K562 (cell line): ENCODE measurements around the gene ZFP92. TPM values are rescaled to one million over a fixed set of nuclear protein-coding genes. Genes with fewer than 3 reads are reported as not detected.

Experiments used
- ATAC-seq: fragments of 200-7000 bp; cut with Tn5 transposase; 3 replicates; pipeline ENCODE4 v1.9.1; 2020; ENCODE audit warnings: moderate library complexity
- BruUV-seq: library from RNA; stranded (reverse); fragments of 400-500 nt; replicated peaks from 2 replicates; lab custom pipeline; 2021; lab: Mats Ljungman, UMichigan
- CTCF ChIA-PET: fragments of 300-600 bp; formaldehyde crosslinking; extraction: SDS; loops from one replicate; lab custom pipeline; 2021; ENCODE audit warnings: low intra/inter-chr PET ratio; lab: Yijun Ruan, JAX
- POLR2A ChIA-PET: fragments of 300-600, 350-650 bp; sonication (Branson Sonifier 250); formaldehyde crosslinking; extraction: SDS; loops from one replicate; lab custom pipeline; 2021; ENCODE audit warnings: antibody characterized with exemption, inconsistent platforms; lab: Yijun Ruan, JAX
- DNase-seq, 4 experiments: peaks; one replicate each; pipeline versions ENCODE4 v3.0.0 to v3.0.0-alpha.2; 2011 to 2018; ENCODE audit warnings: low spot score in 3 of 4, mixed read lengths in 3 of 4; ENCODE audit errors: extremely low read depth in 1 of 4
- FAIRE-seq: peaks from 2 replicates; lab custom pipeline; 2011; peaks lifted over from hg19 to GRCh38; lab: Jason Lieb, UNC
- H2AFZ ChIP-seq: 2 replicates; pipeline ENCODE4 v1.6.0; 2011; ENCODE audit warnings: low read depth, low read length, control low read depth, inconsistent platforms
- H3K27ac ChIP-seq: fragments of 200-600 bp; 3 replicates; pipeline ENCODE4 v1.8.0; 2011; ENCODE audit warnings: low read depth, mild to moderate bottlenecking, control low read depth, inconsistent platforms, low read length, moderate library complexity, mixed read lengths; ENCODE audit errors: extremely low read depth
- H3K27me3 ChIP-seq, 2 experiments: fragments of 300-600 bp in 1 of 2; 2 replicates in 1 of 2; 3 replicates in 1 of 2; pipeline versions ENCODE4 v1.6.0 to v1.8.0; 2011; ENCODE audit warnings: inconsistent platforms in 2 of 2, low read length in 2 of 2, mild to moderate bottlenecking in 1 of 2, mixed read lengths in 1 of 2, moderate library complexity in 1 of 2; ENCODE audit not compliant: control insufficient read depth in 2 of 2, insufficient read depth in 2 of 2
- H3K36me3 ChIP-seq: fragments of 300-600 bp; 3 replicates; pipeline ENCODE4 v1.8.0; 2011; ENCODE audit warnings: mild to moderate bottlenecking, low read length, inconsistent platforms; ENCODE audit not compliant: control insufficient read depth, insufficient read depth
- H3K4me1 ChIP-seq, 2 experiments: fragments of 200-600 bp in 1 of 2; replicated peaks in 1 of 2; 2 replicates in 1 of 2; 3 replicates in 1 of 2; pipeline versions ENCODE4 v1.5.1 to v1.8.0; 2011; ENCODE audit warnings: inconsistent platforms in 2 of 2, low read length in 2 of 2, mild to moderate bottlenecking in 1 of 2, mixed read lengths in 1 of 2, moderate library complexity in 1 of 2; ENCODE audit not compliant: control insufficient read depth in 2 of 2, insufficient read depth in 2 of 2
- H3K4me2 ChIP-seq: 2 replicates; pipeline ENCODE4 v1.6.1; 2011; ENCODE audit warnings: low read length, control low read depth, inconsistent platforms, mixed read lengths; ENCODE audit not compliant: insufficient read depth
- H3K4me3 ChIP-seq: fragments of 200-600 bp; sonication (generic), shearing (Covaris generic); 2 replicates; pipeline ENCODE4 v1.5.1; 2016; ENCODE audit warnings: control low read depth, inconsistent platforms
- H3K79me2 ChIP-seq: fragments of 200-600 bp; 3 replicates; pipeline ENCODE4 v1.8.0; 2011; ENCODE audit warnings: low read length, inconsistent platforms; ENCODE audit not compliant: control insufficient read depth, insufficient read depth
- H3K9ac ChIP-seq, 2 experiments: 2 replicates each; pipeline versions ENCODE4 v1.6.0 to v1.6.1; 2011; ENCODE audit warnings: low read depth in 2 of 2, low read length in 2 of 2, control low read depth in 1 of 2, inconsistent platforms in 1 of 2, mild to moderate bottlenecking in 1 of 2, mixed read lengths in 1 of 2; ENCODE audit not compliant: insufficient read depth in 1 of 2
- H3K9me1 ChIP-seq: one replicate; pipeline ENCODE4 v1.6.0; 2011; ENCODE audit warnings: inconsistent platforms, mild to moderate bottlenecking, low read length, moderate library complexity; ENCODE audit not compliant: control insufficient read depth, insufficient read depth
- H3K9me3 ChIP-seq: replicated peaks from 2 replicates; pipeline ENCODE4 v1.5.1; 2011; ENCODE audit warnings: low read depth, low read length, inconsistent platforms; ENCODE audit not compliant: control insufficient read depth, insufficient read depth
- H4K20me1 ChIP-seq: replicated peaks from 2 replicates; pipeline ENCODE4 v1.6.1; 2011; ENCODE audit warnings: low read length, inconsistent platforms, mixed read lengths; ENCODE audit not compliant: control insufficient read depth, insufficient read depth
- FOXJ3 ChIP-seq: sonication (generic); formaldehyde crosslinking; IDR thresholded peaks from 2 replicates; pipeline ENCODE4 v1.4.0; 2020; ENCODE audit warnings: mild to moderate bottlenecking, missing genetic modification reagents
- HEY1 ChIP-seq: fragments of 250-450 bp; sonication (Bioruptor Pico); IDR thresholded peaks from 2 replicates; pipeline ENCODE4 v1.5.0; 2020; ENCODE audit warnings: mild to moderate bottlenecking, moderate library complexity, borderline replicate concordance
- RFX1 ChIP-seq: fragments of 450-650 bp; IDR thresholded peaks from 2 replicates; pipeline ENCODE4 v1.6.1; 2016; ENCODE audit warnings: mild to moderate bottlenecking, moderate library complexity
- SIRT6 ChIP-seq: IDR thresholded peaks from one replicate; pipeline ENCODE4 v1.6.1; 2012; ENCODE audit warnings: low read depth, mild to moderate bottlenecking, control low read depth, inconsistent platforms, low read length, moderate library complexity
- TSHZ1 ChIP-seq: fragments of 250-450 bp; sonication (Bioruptor Pico); IDR thresholded peaks from 2 replicates; pipeline ENCODE4 v1.4.0; 2020; ENCODE audit warnings: mild to moderate bottlenecking, moderate library complexity
- ZNF316 ChIP-seq: fragments of 450-650 bp; IDR thresholded peaks from 2 replicates; pipeline ENCODE4 v1.6.1; 2016
- WGBS: fragments of 100-300 bp; shearing (Covaris generic); methylation state at CpG from one replicate; pipeline ENCODE4 v1.1.6; 2016; ENCODE audit warnings: low coverage, mixed read lengths; ENCODE audit not compliant: insufficient coverage; ENCODE audit errors: missing lambda C conversion rate; 5-methylcytosine and 5-hydroxymethylcytosine counted together
- in situ Hi-C: fragments of 300-500 bp; cut with MboI; formaldehyde crosslinking; loops from 4 replicates; pipeline ENCODE4 v1.15.0; 2018; ENCODE audit warnings: inconsistent platforms, mixed read lengths
- intact Hi-C: fragments of 100-400 bp; cut with micrococcal nuclease; formaldehyde crosslinking; loops from 2 replicates; pipeline ENCODE4 v1.14.2; 2022
- polyA plus RNA-seq, 8 experiments: library from polyadenylated mRNA; depleted of rRNA in 4 of 8; stranded (reverse) in 5 of 8; unstranded in 3 of 8; fragments of >200 nt; fragmentation: Nextera tagmentation in 2 of 8; fragmentation: Illumina TruSeq in 1 of 8; extraction: Ambion mirVana in 2 of 8; extraction: Trizol in 1 of 8; gene quantifications; 2 replicates each; pipeline versions ENCODE4 v1.2.1 to v1.2.3, GENCODE V29; 2011 to 2014; ENCODE audit warnings: inconsistent platforms in 1 of 8, missing spikeins in 1 of 8
- total RNA-seq, 7 experiments: library from RNA; depleted of rRNA in 6 of 7; stranded (reverse); fragments of >200 nt in 6 of 7; fragmentation: Illumina TruSeq in 2 of 7; extraction: Trizol in 2 of 7; gene quantifications; 2 replicates each; pipeline versions ENCODE4 v1.2.1 to v1.2.3, GENCODE V29; 2011 to 2021; ENCODE audit warnings: low replicate concordance in 1 of 7
- TF ChIP-seq, protein P1 (sequence below), 2 experiments: IDR thresholded peaks; 2 replicates each; pipeline ENCODE4 v1.6.1; 2011; ENCODE audit warnings: borderline replicate concordance in 1 of 2, control low read depth in 1 of 2, low read depth in 1 of 2, low read length in 1 of 2, mild to moderate bottlenecking in 1 of 2, mixed read lengths in 1 of 2, moderate library complexity in 1 of 2; ENCODE audit not compliant: insufficient read depth in 1 of 2, insufficient read length in 1 of 2, poor library complexity in 1 of 2, severe bottlenecking in 1 of 2; ENCODE audit errors: extremely low read depth in 1 of 2
- TF ChIP-seq, protein P2 (sequence below): fragments of 450-650 bp; IDR thresholded peaks from 2 replicates; pipeline ENCODE4 v1.6.1; 2017; ENCODE audit warnings: antibody characterized with exemption, mild to moderate bottlenecking

ZFP92 gene
- total and polyA plus RNA-seq, 9 of the 15 experiments (the other 6 are each of a cell fraction or from before 2014, with no cell fraction given): 0.32 to 3.3 (median 1.8) TPM

GRCh38 chrX:153400146-153401132 is 10.8 kb upstream of the ZFP92 start (continued):
- TF ChIP-seq FOXJ3: no peak
- TF ChIP-seq SIRT6: no peak

DNA sequence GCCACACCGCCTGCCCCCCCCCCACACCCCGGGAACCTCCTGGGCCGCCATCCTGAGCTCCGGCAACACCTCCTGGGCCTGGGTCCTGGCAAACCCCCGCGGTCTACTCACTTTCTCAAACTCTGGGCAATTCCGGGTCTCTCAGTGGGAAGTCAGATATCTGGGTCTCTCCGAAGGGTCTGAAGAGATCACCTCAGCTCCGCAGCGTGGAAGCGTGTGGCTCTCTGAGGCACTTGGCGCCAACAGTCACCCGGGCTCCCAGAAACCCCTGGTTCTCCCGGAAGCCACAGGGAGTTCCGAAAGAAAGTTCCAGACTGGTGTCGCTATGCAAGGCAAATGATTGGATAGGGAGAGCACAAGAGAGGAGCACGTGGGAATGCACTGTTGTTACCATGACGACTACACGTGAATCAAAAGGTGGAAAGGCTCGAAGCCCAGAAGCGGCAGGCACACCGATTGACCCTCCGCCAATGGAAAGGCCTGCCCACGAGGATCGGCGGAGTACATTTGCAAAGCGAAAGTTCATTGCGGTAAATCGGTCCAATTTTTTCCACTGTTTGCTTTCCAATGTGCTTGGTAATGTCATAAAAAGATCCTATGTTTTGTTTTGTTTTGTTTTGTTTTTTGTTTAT is 10.0 kb upstream of the ZFP92 start, which contains the start of gene PNMA6E:
Gene PNMA6E, minus strand, starts transcription at position 218 of the 632 bp plus-strand sequence. CDS start 2,501 bp downstream, outside the sequence.
- ChIA-PET CTCF (no interaction called here), POLR2A (no interaction called here)
- no peaks in the 10 kb centered on the region for H3K9me3 ChIP-seq
- H2AFZ ChIP-seq: peak within 1 kb of the TSS; percentile 74
- intact Hi-C loops (loop anchor here (5.0 kb wide), 1 partner anchor 36 kb away; no protein-coding TSS in a partner anchor), in situ Hi-C loops (no loop called here)
- no peak for ATAC-seq
- peaks cover 4 to 17% of the 10 kb centered on the region in 2 experiments; a peak in 3 of 5 replicates for H3K4me1 ChIP-seq
- no peak within 1 kb of the TSS for H3K27ac ChIP-seq
- H3K9me1 ChIP-seq: no peaks in the 10 kb centered on the region
- no peaks in the 10 kb centered on the region for H4K20me1 ChIP-seq
- no peak for FAIRE-seq
- no peaks in the 10 kb centered on the region for H3K79me2 ChIP-seq
- H3K36me3 ChIP-seq: no peaks in the 10 kb centered on the region
- 85% methylated on average over 15 of the region's 29 CpGs for WGBS
- H3K9ac ChIP-seq: peak within 1 kb of the TSS in 1 of 2 experiments; percentile 35; a peak in 1 of 4 replicates
- H3K4me2 ChIP-seq: peak within 1 kb of the TSS; percentile 41; the same call in 1 of the 2 replicates
- DNase-seq: no peak
- peaks cover 0 to 14% of the 10 kb centered on the region in 2 experiments; a peak in 2 of 5 replicates for H3K27me3 ChIP-seq
- BruUV-seq: no TSS peak
- H3K4me3 ChIP-seq: no peak within 1 kb of the TSS
- TF ChIP-seq TSHZ1 (CRISPR knock-in tag) (no peak), RFX1 (peak; percentile 72), HEY1 (no peak), ZNF316 (no peak)
- TF ChIP-seq, protein P1, sequence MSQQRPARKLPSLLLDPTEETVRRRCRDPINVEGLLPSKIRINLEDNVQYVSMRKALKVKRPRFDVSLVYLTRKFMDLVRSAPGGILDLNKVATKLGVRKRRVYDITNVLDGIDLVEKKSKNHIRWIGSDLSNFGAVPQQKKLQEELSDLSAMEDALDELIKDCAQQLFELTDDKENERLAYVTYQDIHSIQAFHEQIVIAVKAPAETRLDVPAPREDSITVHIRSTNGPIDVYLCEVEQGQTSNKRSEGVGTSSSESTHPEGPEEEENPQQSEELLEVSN (IDR thresholded peaks at IDR 0.05; ENCODE audit: borderline replicate concordance in 1 of 2, extremely low read depth in 1 of 2, insufficient read depth in 1 of 2, insufficient read length in 1 of 2, low read depth in 1 of 2, low read length in 1 of 2, poor library complexity in 1 of 2, severe bottlenecking in 1 of 2): peak in 1 of 2 experiments; percentile 31
- TF ChIP-seq, protein P2, sequence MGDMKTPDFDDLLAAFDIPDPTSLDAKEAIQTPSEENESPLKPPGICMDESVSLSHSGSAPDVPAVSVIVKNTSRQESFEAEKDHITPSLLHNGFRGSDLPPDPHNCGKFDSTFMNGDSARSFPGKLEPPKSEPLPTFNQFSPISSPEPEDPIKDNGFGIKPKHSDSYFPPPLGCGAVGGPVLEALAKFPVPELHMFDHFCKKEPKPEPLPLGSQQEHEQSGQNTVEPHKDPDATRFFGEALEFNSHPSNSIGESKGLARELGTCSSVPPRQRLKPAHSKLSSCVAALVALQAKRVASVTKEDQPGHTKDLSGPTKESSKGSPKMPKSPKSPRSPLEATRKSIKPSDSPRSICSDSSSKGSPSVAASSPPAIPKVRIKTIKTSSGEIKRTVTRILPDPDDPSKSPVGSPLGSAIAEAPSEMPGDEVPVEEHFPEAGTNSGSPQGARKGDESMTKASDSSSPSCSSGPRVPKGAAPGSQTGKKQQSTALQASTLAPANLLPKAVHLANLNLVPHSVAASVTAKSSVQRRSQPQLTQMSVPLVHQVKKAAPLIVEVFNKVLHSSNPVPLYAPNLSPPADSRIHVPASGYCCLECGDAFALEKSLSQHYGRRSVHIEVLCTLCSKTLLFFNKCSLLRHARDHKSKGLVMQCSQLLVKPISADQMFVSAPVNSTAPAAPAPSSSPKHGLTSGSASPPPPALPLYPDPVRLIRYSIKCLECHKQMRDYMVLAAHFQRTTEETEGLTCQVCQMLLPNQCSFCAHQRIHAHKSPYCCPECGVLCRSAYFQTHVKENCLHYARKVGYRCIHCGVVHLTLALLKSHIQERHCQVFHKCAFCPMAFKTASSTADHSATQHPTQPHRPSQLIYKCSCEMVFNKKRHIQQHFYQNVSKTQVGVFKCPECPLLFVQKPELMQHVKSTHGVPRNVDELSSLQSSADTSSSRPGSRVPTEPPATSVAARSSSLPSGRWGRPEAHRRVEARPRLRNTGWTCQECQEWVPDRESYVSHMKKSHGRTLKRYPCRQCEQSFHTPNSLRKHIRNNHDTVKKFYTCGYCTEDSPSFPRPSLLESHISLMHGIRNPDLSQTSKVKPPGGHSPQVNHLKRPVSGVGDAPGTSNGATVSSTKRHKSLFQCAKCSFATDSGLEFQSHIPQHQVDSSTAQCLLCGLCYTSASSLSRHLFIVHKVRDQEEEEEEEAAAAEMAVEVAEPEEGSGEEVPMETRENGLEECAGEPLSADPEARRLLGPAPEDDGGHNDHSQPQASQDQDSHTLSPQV: no peak
